HG02678 (cell line): Measurements from ENCODE around the gene TRIM71.
"Not testable (repeated sequence)": the region's sequence is repeated elsewhere in the genome, so short reads cannot be mapped to it uniquely, and the experiment has no call there.

ENCODE experiments used
- ATAC-seq: cut with Tn5 transposase; IDR thresholded peaks from one replicate; pipeline ENCODE4 v1.9.1; 2021; ENCODE audit warnings: mild to moderate bottlenecking, moderate library complexity; ENCODE audit not compliant: unreplicated experiment

Gene TRIM71

GRCh38 chr3:32819551-32820348, 2.0 kb downstream of the TRIM71 start:
- no peak for ATAC-seq

GRCh38 chr3:32820430-32820829, 2.6 kb downstream of the TRIM71 start:
- ATAC-seq: no peak

- no peak for ATAC-seq
These were observed 3.3 kb downstream of the TRIM71 start for GRCh38 chr3:32820971-32821685.

GRCh38 chr3:32821686-32822296, 4.0 kb downstream of the TRIM71 start:
- ATAC-seq: no peak

- no peak for ATAC-seq
These were observed 5.1 kb downstream of the TRIM71 start for GRCh38 chr3:32822609-32823498.

- ATAC-seq: not testable (repeated sequence)
These were observed 5.9 kb downstream of the TRIM71 start for GRCh38 chr3:32823641-32824184.

- no peak for ATAC-seq
These were observed 8.0 kb downstream of the TRIM71 start for GRCh38 chr3:32825601-32826375.

GRCh38 chr3:32831062-32831461, 13.3 kb downstream of the TRIM71 start:
- ATAC-seq: no peak

GRCh38 chr3:32831791-32832190, 14.0 kb downstream of the TRIM71 start:
- no peak for ATAC-seq

GRCh38 chr3:32832193-32832592, 14.4 kb downstream of the TRIM71 start:
- no peak for ATAC-seq

GRCh38 chr3:32835049-32835371, 17.2 kb downstream of the TRIM71 start:
- ATAC-seq: no peak

- ATAC-seq: no peak
These were observed 18.2 kb downstream of the TRIM71 start for GRCh38 chr3:32835961-32836360.

- no peak for ATAC-seq
These were observed 18.8 kb downstream of the TRIM71 start for GRCh38 chr3:32836601-32837000.

GRCh38 chr3:32837366-32837765, 19.6 kb downstream of the TRIM71 start:
- no peak for ATAC-seq

GRCh38 chr3:32837789-32838188, 20.0 kb downstream of the TRIM71 start:
- no peak for ATAC-seq

- no peak for ATAC-seq
These were observed 21.9 kb downstream of the TRIM71 start for GRCh38 chr3:32839714-32840085.

- no peak for ATAC-seq
These were observed 22.5 kb downstream of the TRIM71 start for GRCh38 chr3:32840086-32840841.

- no peak for ATAC-seq
These were observed 23.5 kb downstream of the TRIM71 start for GRCh38 chr3:32841341-32841740.

GRCh38 chr3:32841867-32842470, 24.2 kb downstream of the TRIM71 start:
- ATAC-seq: no peak
